NB4 (cell line): Measurements from ENCODE around the gene ITPR3.

Experiments
- MYC ChIP-seq: IDR thresholded peaks from 2 replicates; pipeline ENCODE4 v1.6.1; 2011; ENCODE audit warnings: low read depth, low read length
- POLR2A ChIP-seq: IDR thresholded peaks from 2 replicates; pipeline ENCODE4 v1.6.1; 2011; ENCODE audit warnings: mild to moderate bottlenecking; ENCODE audit not compliant: insufficient read length; ENCODE audit errors: extremely low read depth
- TF ChIP-seq, protein P1 (sequence below): IDR thresholded peaks from one replicate; pipeline ENCODE4 v1.5.1; 2012; ENCODE audit warnings: low read depth, low read length
- TF ChIP-seq, protein P2 (sequence below): IDR thresholded peaks from 2 replicates; pipeline ENCODE4 v1.6.1; 2011; ENCODE audit warnings: low read depth, low read length

DNA sequence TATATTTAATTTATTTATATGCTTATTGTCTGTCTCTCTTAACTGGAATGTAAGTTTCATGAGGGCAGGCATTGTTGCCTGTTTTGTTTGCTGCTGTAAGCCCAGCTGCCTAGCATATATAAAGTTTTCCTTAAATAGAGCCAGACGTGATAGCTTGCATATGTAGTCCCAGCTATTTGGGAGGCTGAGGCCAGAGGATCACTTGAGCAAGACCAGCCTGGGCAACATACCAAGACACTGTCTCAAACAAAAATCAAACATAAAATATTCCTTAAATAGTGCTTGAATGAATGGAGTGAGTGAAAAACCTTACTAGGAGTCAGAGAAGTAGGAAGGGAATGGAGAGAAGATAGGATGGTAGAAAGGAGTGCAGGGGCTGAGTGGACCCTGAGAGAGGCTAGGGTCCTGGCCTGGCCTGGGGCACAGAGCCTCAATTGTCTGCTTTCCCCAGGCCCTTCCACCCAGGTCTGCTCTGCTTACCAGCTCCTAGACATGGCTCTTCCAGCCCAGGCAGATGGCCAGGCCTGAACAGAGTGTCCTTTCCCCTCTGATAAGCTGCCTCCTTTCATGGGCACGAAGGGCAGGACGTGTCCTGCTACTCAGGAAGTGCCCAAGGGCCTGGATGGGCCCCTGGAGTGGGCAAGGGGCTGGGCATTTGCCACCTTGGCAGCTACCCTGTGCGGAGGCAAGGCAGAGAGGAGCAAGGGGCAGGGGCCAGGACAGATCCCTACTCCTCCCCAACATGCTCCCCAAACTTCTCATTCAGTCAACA, 23.4 kb upstream of the ITPR3 start:
- no peak for TF ChIP-seq MYC
- no peak for TF ChIP-seq POLR2A
- TF ChIP-seq, protein P1, sequence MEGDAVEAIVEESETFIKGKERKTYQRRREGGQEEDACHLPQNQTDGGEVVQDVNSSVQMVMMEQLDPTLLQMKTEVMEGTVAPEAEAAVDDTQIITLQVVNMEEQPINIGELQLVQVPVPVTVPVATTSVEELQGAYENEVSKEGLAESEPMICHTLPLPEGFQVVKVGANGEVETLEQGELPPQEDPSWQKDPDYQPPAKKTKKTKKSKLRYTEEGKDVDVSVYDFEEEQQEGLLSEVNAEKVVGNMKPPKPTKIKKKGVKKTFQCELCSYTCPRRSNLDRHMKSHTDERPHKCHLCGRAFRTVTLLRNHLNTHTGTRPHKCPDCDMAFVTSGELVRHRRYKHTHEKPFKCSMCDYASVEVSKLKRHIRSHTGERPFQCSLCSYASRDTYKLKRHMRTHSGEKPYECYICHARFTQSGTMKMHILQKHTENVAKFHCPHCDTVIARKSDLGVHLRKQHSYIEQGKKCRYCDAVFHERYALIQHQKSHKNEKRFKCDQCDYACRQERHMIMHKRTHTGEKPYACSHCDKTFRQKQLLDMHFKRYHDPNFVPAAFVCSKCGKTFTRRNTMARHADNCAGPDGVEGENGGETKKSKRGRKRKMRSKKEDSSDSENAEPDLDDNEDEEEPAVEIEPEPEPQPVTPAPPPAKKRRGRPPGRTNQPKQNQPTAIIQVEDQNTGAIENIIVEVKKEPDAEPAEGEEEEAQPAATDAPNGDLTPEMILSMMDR = no peak
- TF ChIP-seq, protein P2, sequence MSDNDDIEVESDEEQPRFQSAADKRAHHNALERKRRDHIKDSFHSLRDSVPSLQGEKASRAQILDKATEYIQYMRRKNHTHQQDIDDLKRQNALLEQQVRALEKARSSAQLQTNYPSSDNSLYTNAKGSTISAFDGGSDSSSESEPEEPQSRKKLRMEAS = no peak
